Right hindlimb (tissue), 1 donor: ENCODE data around the gene RAD51B.
"Not testable (repeated sequence)": the region's sequence is repeated elsewhere in the genome, so short reads cannot be mapped to it uniquely, and the experiment has no call there.

Experiments
- DNase-seq: peaks from one replicate; pipeline ENCODE4 v3.0.0-alpha.2; 2018

Gene RAD51B

GRCh38 chr14:68033336-68033932, 213.9 kb downstream of the RAD51B start:
- no peak for DNase-seq

GRCh38 chr14:68034896-68035295, 215.3 kb downstream of the RAD51B start:
- DNase-seq = no peak

- DNase-seq = no peak
These were observed 216.6 kb downstream of the RAD51B start for GRCh38 chr14:68036202-68036601.

GRCh38 chr14:68039593-68039992, 220.0 kb downstream of the RAD51B start:
- no peak for DNase-seq

- no peak for DNase-seq
These were observed 221.2 kb downstream of the RAD51B start for GRCh38 chr14:68040633-68041369.

- DNase-seq = peak; percentile 29
These were observed 222.3 kb downstream of the RAD51B start for GRCh38 chr14:68041876-68042354.

GRCh38 chr14:68042586-68043210, 223.1 kb downstream of the RAD51B start:
- DNase-seq = no peak

- DNase-seq = no peak
These were observed 224.2 kb downstream of the RAD51B start for GRCh38 chr14:68043752-68044151.

GRCh38 chr14:68047906-68048305, 228.3 kb downstream of the RAD51B start:
- no peak for DNase-seq

GRCh38 chr14:68048815-68049214, 229.2 kb downstream of the RAD51B start:
- not testable (repeated sequence) for DNase-seq

GRCh38 chr14:68050177-68050576, 230.6 kb downstream of the RAD51B start:
- no peak for DNase-seq

GRCh38 chr14:68051146-68051545, 231.6 kb downstream of the RAD51B start:
- no peak for DNase-seq

- no peak for DNase-seq
These were observed 240.6 kb downstream of the RAD51B start for GRCh38 chr14:68060198-68060597.

- no peak for DNase-seq
These were observed 243.1 kb downstream of the RAD51B start for GRCh38 chr14:68062651-68063050.

- no peak for DNase-seq
These were observed 245.7 kb downstream of the RAD51B start for GRCh38 chr14:68065322-68065721.

GRCh38 chr14:68074765-68075381, 255.3 kb downstream of the RAD51B start:
- DNase-seq = no peak

GRCh38 chr14:68075382-68076029, 255.9 kb downstream of the RAD51B start:
- DNase-seq = no peak

GRCh38 chr14:68076451-68076850, 256.9 kb downstream of the RAD51B start:
- DNase-seq = no peak

GRCh38 chr14:68079941-68080697, 260.5 kb downstream of the RAD51B start:
- no peak for DNase-seq

- DNase-seq = no peak
These were observed 261.9 kb downstream of the RAD51B start for GRCh38 chr14:68081489-68081888.

GRCh38 chr14:68082698-68083291, 263.2 kb downstream of the RAD51B start:
- no peak for DNase-seq

GRCh38 chr14:68084256-68084655, 264.7 kb downstream of the RAD51B start:
- no peak for DNase-seq
